HG03064 (cell line): ENCODE results near the gene TM9SF3.

ENCODE experiments used
- ATAC-seq: cut with Tn5 transposase; IDR thresholded peaks from one replicate; pipeline ENCODE4 v1.9.1; 2021; ENCODE audit warnings: low read depth; ENCODE audit not compliant: unreplicated experiment

The TM9SF3 gene

GRCh38 chr10:96482815-96483588 lies 103.8 kb downstream of the TM9SF3 start:
- no peak for ATAC-seq

GRCh38 chr10:96478355-96478754 lies 108.5 kb downstream of the TM9SF3 start:
- no peak for ATAC-seq

- ATAC-seq, result no peak
Observed at GRCh38 chr10:96473866-96474265, 112.9 kb downstream of the TM9SF3 start.

- no peak for ATAC-seq
Observed at GRCh38 chr10:96470116-96470743, 116.6 kb downstream of the TM9SF3 start.

- ATAC-seq, result no peak
Observed at GRCh38 chr10:96468845-96469244, 118.0 kb downstream of the TM9SF3 start.
